ENCODE results near the gene PTCD2. TPM values are rescaled to one million over a fixed set of nuclear protein-coding genes. Genes with fewer than 3 reads are reported as not detected.

The PTCD2 gene
- total RNA-seq, 1 experiment from 2014 or later, result 13.0 TPM

DNA sequence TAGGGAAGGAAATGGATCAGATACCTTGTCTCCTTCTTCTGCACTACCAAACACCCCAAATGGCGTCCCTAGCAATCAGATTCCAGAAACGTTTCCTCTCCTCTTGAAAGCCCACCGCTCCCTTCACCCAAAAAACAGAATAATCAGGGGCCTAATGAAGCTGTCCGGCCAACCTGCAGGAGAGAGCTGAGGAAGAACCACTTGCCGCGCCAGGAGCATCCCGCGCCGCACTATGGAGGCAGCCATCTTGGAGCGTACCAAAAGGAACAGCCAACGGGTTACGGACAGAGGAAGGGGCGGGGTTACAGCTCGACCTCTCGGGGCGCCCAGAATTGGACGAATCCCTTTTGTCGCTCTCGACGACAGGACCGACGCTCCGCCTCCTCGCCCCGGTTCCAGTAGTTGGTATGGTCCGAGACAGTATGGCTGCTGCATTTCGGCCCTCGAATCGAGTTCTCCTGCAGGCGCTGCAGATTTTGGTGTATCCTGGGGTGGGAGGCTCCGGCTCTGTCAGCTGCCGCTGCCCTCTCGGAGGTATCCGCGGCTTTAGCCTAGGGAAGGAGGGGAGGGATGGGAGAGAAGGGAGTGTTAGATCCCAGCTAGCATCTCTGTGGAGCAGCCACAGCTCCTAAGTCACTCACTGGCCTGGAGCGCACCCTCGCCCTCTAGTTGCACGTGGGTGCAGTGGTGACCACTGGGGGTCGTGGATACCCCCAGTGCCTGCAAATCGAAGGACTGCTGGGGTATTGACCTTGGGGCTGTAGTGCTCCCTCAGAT, at the start of gene PTCD2, which contains the start of gene MRPS27 (continued):
- TF ChIP-seq HMGA2 (CRISPR knock-in tag; IDR thresholded peaks at IDR 0.05), result no peak
- TF ChIP-seq, protein P1, sequence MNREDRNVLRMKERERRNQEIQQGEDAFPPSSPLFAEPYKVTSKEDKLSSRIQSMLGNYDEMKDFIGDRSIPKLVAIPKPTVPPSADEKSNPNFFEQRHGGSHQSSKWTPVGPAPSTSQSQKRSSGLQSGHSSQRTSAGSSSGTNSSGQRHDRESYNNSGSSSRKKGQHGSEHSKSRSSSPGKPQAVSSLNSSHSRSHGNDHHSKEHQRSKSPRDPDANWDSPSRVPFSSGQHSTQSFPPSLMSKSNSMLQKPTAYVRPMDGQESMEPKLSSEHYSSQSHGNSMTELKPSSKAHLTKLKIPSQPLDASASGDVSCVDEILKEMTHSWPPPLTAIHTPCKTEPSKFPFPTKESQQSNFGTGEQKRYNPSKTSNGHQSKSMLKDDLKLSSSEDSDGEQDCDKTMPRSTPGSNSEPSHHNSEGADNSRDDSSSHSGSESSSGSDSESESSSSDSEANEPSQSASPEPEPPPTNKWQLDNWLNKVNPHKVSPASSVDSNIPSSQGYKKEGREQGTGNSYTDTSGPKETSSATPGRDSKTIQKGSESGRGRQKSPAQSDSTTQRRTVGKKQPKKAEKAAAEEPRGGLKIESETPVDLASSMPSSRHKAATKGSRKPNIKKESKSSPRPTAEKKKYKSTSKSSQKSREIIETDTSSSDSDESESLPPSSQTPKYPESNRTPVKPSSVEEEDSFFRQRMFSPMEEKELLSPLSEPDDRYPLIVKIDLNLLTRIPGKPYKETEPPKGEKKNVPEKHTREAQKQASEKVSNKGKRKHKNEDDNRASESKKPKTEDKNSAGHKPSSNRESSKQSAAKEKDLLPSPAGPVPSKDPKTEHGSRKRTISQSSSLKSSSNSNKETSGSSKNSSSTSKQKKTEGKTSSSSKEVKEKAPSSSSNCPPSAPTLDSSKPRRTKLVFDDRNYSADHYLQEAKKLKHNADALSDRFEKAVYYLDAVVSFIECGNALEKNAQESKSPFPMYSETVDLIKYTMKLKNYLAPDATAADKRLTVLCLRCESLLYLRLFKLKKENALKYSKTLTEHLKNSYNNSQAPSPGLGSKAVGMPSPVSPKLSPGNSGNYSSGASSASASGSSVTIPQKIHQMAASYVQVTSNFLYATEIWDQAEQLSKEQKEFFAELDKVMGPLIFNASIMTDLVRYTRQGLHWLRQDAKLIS (CRISPR knock-in tag; IDR thresholded peaks at IDR 0.05; ENCODE audit: borderline replicate concordance), result no peak
- no peak for TF ChIP-seq ZNF219 (CRISPR knock-in tag; IDR thresholded peaks at IDR 0.05; ENCODE audit: borderline replicate concordance)
- no peak for TF ChIP-seq ZNF396 (CRISPR knock-in tag; IDR thresholded peaks at IDR 0.05; ENCODE audit: borderline replicate concordance)
- TF ChIP-seq ZNF263 (CRISPR knock-in tag; IDR thresholded peaks at IDR 0.05; ENCODE audit: low read depth), result 0 out of 2 replicates have a peak, but pooled peaks have one; percentile 24
- TF ChIP-seq ATF1 (CRISPR knock-in tag; IDR thresholded peaks at IDR 0.05), result 0 out of 2 replicates have a peak, but pooled peaks have one; percentile 71
- no peak for TF ChIP-seq CBFB (CRISPR knock-in tag; IDR thresholded peaks at IDR 0.05; ENCODE audit: low read depth)
- TF ChIP-seq HMGXB4 (CRISPR knock-in tag; IDR thresholded peaks at IDR 0.05), result peak; percentile 46; the same call in 1 of the 2 replicates
- TF ChIP-seq GRHL2 (CRISPR knock-in tag; IDR thresholded peaks at IDR 0.05; ENCODE audit: insufficient replicate concordance, severe bottlenecking), result no peak
- TF ChIP-seq RELA (CRISPR knock-in tag; IDR thresholded peaks at IDR 0.05; ENCODE audit: borderline replicate concordance), result 0 out of 2 replicates have a peak, but pooled peaks have one; percentile 17
- peak; percentile 50; the same call in 1 of the 2 replicates for TF ChIP-seq E2F4 (CRISPR knock-in tag; IDR thresholded peaks at IDR 0.05; ENCODE audit: borderline replicate concordance, low read depth)

- ChIA-PET POLR2A (no interaction called here), CTCF (interaction anchor here (1.5 kb wide), 1 partner anchor 9 kb away, joined by 4 read pairs; no protein-coding TSS in a partner anchor)
- Mint-ChIP-seq H3K9me3 (no peaks in the 10 kb centered on the region), H3K36me3 (peaks cover 10% of the 10 kb centered on the region; the same call in 1 of the 2 replicates), H3K4me1 (peaks cover 16% of the 10 kb centered on the region), H3K4me3 (no peak overlapping the region), H3K27ac (peak overlapping the region; percentile 41; the same call in 1 of the 2 replicates), H3K27me3 (ENCODE audit: low read depth) (no peaks in the 10 kb centered on the region)
- DNase-seq (ENCODE audit: low spot score) (no peak), ATAC-seq (no peak)
- TF ChIP-seq EMX1 (CRISPR knock-in tag; IDR thresholded peaks at IDR 0.05) (no peak), TEAD1 (CRISPR knock-in tag; IDR thresholded peaks at IDR 0.05) (no peak), ZNF263 (CRISPR knock-in tag; IDR thresholded peaks at IDR 0.05; ENCODE audit: low read depth) (no peak), AR (CRISPR knock-in tag; IDR thresholded peaks at IDR 0.05) (no peak), NR2C2 (CRISPR knock-in tag; IDR thresholded peaks at IDR 0.05) (no peak)
- TF ChIP-seq, protein P2, sequence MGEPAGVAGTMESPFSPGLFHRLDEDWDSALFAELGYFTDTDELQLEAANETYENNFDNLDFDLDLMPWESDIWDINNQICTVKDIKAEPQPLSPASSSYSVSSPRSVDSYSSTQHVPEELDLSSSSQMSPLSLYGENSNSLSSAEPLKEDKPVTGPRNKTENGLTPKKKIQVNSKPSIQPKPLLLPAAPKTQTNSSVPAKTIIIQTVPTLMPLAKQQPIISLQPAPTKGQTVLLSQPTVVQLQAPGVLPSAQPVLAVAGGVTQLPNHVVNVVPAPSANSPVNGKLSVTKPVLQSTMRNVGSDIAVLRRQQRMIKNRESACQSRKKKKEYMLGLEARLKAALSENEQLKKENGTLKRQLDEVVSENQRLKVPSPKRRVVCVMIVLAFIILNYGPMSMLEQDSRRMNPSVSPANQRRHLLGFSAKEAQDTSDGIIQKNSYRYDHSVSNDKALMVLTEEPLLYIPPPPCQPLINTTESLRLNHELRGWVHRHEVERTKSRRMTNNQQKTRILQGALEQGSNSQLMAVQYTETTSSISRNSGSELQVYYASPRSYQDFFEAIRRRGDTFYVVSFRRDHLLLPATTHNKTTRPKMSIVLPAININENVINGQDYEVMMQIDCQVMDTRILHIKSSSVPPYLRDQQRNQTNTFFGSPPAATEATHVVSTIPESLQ (CRISPR knock-in tag; IDR thresholded peaks at IDR 0.05), result no peak
- TF ChIP-seq, protein P1 (CRISPR knock-in tag; IDR thresholded peaks at IDR 0.05; ENCODE audit: borderline replicate concordance), result no peak
These were observed 48.5 kb upstream of the PTCD2 start for GRCh38 chr5:72271702-72272101.
